Stomach (tissue), 4 donors: ENCODE results near the gene FYCO1.

Experiments
- POLR2A ChIP-seq, 4 donors: fragments of 450-650 bp; IDR thresholded peaks; one replicate each; pipeline ENCODE4 v1.6.1; 2016; ENCODE audit warnings: antibody characterized with exemption in 4 of 4, control low read depth in 2 of 4, mild to moderate bottlenecking in 1 of 4, moderate library complexity in 1 of 4
- POLR2AphosphoS5 ChIP-seq, 3 donors: sonication (generic); formaldehyde crosslinking; IDR thresholded peaks; one replicate each; pipeline ENCODE4 v1.6.1; 2016; ENCODE audit warnings: antibody characterized with exemption in 3 of 3

- TF ChIP-seq POLR2A (IDR thresholded peaks at IDR 0.05) (no peak), POLR2AphosphoS5 (IDR thresholded peaks at IDR 0.05) (no peak)
These were observed 997 bp downstream of the FYCO1 start for GRCh38 chr3:45994419-45995235.
